ENCODE results near the gene ZIC4.

- TF ChIP-seq CTCF (conservative IDR thresholded peaks at IDR 0.05) = no peak
- no peak for TF ChIP-seq ZFX (IDR thresholded peaks at IDR 0.05)
These were observed 8.9 kb upstream of the ZIC4 start for GRCh38 chr3:147415286-147415685.
